ENCODE data around the gene PDZD2.

The PDZD2 gene

GRCh38 chr5:32021771-32022170 lies 382.8 kb downstream of the PDZD2 start:
- TF ChIP-seq CTCF (IDR thresholded peaks at IDR 0.05; ENCODE audit: insufficient read depth, low read length) (no peak), REST (IDR thresholded peaks at IDR 0.05; ENCODE audit: insufficient replicate concordance, low read depth) (no peak), GABPA (IDR thresholded peaks at IDR 0.05; ENCODE audit: low read depth) (no peak), POLR2AphosphoS5 (IDR thresholded peaks at IDR 0.05; ENCODE audit: low read depth) (no peak), SPI1 (IDR thresholded peaks at IDR 0.05; ENCODE audit: borderline replicate concordance, low read depth) (no peak)
- H3K27me3 ChIP-seq (ENCODE audit: insufficient read depth, poor library complexity, severe bottlenecking): no peaks in the 10 kb centered on the region
- H3K4me3 ChIP-seq (replicated peaks; ENCODE audit: insufficient read depth, low read length): no peak overlapping the region
- DNase-seq (ENCODE audit: low read depth in 1 of 2, low spot score in 1 of 2): no peak
- H3K27ac ChIP-seq (replicated peaks): no peak overlapping the region

GRCh38 chr5:32022638-32023037 lies 383.7 kb downstream of the PDZD2 start:
- TF ChIP-seq SPI1 (IDR thresholded peaks at IDR 0.05; ENCODE audit: borderline replicate concordance, low read depth) (no peak), CTCF (IDR thresholded peaks at IDR 0.05; ENCODE audit: insufficient read depth, low read length) (no peak), POLR2AphosphoS5 (IDR thresholded peaks at IDR 0.05; ENCODE audit: low read depth) (no peak), REST (IDR thresholded peaks at IDR 0.05; ENCODE audit: insufficient replicate concordance, low read depth) (no peak), GABPA (IDR thresholded peaks at IDR 0.05; ENCODE audit: low read depth) (no peak)
- Histone ChIP-seq H3K4me3 (replicated peaks; ENCODE audit: insufficient read depth, low read length) (no peak overlapping the region), H3K27me3 (ENCODE audit: insufficient read depth, poor library complexity, severe bottlenecking) (no peaks in the 10 kb centered on the region), H3K27ac (replicated peaks) (no peak overlapping the region)
- no peak for DNase-seq (ENCODE audit: low read depth in 1 of 2, low spot score in 1 of 2)

- no peak overlapping the region for H3K4me3 ChIP-seq (replicated peaks; ENCODE audit: insufficient read depth, low read length)
- no peak overlapping the region for H3K27ac ChIP-seq (replicated peaks)
- TF ChIP-seq POLR2AphosphoS5 (IDR thresholded peaks at IDR 0.05; ENCODE audit: low read depth) (no peak), GABPA (IDR thresholded peaks at IDR 0.05; ENCODE audit: low read depth) (no peak), CTCF (IDR thresholded peaks at IDR 0.05; ENCODE audit: insufficient read depth, low read length) (no peak), REST (IDR thresholded peaks at IDR 0.05; ENCODE audit: insufficient replicate concordance, low read depth) (no peak), SPI1 (IDR thresholded peaks at IDR 0.05; ENCODE audit: borderline replicate concordance, low read depth) (no peak)
- DNase-seq (ENCODE audit: low read depth in 1 of 2, low spot score in 1 of 2): no peak
- H3K27me3 ChIP-seq (ENCODE audit: insufficient read depth, poor library complexity, severe bottlenecking): no peaks in the 10 kb centered on the region
These were observed 384.9 kb downstream of the PDZD2 start for GRCh38 chr5:32023816-32024215.

Measured in HL-60 (cell line).